ENCODE measurements around the gene ROR2.
A peak's percentile ranks its signal among the peaks of the same experiment; 100 is the strongest.
"Not testable (repeated sequence)": the region's sequence is repeated elsewhere in the genome, so short reads cannot be mapped to it uniquely, and the experiment has no call there.

The ROR2 gene

DNA sequence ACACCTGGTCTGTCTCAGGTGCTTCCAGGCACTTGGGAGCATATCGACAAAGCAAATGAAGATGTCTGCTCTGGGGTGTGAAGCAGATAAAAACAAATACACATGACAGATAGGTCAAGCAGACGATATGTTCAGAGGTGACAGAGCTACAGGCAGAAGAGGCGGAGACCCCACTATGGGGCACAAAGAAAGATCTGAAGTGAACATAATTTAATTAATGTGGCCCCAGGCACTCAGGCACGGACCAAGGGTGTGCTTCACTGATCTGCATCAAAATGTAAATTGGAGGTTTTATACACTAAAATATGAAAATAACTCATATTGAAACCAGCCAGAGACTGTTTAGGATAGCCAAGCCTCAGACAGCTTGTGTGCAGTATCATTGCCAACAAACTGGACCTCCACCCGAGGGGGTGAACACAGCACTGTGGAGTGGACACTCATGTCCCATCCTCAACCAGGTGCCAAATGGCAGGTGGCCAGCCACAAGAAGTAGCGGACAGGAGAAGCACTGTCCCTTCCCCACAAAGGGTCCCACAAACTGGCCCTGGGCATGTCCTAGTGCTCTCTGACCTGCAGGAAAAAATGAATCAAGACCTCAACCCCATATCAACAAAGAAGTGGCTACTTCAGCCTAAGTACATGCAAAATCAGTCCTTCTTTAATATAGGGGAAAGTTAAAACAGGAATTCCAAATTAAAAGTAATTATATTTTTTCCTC lies 29.2 kb downstream of the ROR2 start:
- no peak for DNase-seq

DNA sequence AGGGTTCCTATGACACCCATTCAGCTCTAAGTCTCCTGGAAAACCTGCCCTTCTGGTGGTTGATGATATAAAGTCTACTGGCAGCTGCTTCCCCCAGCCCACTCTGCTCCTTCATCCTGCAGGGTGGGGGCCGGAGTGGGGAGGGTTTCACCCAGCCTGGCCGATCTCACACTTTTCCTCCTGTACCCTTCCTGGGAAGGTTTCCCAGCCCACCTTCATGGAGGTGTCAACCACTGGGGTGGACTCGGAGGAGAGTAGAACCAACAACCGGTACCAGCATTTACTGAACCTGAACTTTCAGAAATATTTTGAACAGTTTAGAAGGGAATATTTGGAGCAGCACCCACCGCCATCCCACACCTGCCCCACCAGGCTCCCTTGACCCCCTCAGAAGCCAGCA lies 30.4 kb downstream of the ROR2 start:
- DNase-seq, result no peak

DNA sequence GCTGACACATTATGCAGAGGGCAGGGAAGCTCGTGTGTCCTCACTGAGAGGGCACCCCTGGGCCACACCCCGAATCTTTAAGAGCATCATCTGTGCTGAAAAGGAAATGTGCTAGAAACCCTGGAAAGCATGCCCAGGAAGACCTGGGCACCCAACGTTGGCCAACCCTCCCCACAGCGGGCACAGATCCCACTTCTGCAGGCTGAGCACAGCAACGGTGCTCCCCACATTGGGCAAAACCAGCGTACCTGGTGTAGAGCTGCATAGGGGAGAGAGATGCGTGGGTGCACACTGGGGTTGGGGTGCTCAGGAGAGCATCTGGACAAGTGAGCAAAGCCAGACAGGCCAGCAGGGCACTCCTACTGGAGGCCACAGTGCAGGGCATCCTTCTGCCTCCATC lies 32.6 kb downstream of the ROR2 start:
- DNase-seq, result no peak

DNA sequence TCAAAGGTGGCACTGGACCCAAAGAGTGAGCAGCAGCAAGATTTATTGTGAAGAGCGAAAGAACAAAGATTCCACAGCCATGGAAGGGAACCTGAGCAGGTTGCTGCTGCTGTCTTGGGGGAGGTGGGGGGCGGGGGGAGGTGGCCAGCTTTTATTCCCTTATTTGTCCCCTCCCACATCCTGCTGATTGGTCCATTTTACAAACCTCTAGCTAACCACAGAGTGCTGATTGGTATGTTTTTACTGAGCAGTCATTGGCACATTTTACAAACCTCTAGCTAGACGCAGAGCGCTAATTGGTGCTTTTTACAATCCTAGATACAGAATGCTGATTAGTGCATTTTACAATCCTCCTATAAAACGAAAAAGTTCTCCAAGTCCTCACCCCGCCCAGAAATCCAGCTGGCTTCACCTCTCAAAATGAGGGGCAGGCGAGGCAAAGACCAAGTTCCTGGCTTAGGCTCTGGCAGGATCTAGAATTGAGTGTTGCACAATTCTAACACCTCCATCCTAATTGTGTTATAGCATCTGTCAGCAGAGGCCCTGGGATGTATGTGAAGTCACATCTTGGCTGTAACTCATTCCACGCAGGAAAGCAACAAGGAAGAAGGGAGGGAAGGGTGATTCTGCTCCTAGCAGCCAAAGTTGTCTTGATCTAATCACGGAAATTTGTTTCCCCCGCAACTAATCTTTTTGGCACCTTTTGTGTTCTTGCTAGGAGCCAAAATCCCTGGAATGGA lies 34.3 kb downstream of the ROR2 start:
- DNase-seq, result no peak

DNA sequence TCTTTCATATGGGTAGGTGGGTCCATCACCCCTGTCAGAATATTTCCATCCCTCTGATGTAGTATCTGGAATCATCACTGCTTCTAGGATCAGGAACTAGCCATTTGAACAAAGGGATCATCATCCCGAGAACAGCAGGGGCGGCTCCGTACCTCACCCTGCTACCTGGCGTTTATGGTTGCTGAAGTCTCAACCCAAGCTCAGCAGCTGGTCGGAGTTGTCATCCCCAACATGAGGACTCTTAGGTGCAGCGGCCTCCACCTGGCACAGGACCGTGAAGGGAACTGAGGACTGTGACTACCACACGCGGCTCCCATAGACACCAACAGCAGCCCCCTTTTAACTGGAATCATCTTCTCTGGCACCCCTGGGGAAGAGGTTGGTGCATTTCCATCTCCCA lies 35.1 kb downstream of the ROR2 start:
- no peak for DNase-seq

DNA sequence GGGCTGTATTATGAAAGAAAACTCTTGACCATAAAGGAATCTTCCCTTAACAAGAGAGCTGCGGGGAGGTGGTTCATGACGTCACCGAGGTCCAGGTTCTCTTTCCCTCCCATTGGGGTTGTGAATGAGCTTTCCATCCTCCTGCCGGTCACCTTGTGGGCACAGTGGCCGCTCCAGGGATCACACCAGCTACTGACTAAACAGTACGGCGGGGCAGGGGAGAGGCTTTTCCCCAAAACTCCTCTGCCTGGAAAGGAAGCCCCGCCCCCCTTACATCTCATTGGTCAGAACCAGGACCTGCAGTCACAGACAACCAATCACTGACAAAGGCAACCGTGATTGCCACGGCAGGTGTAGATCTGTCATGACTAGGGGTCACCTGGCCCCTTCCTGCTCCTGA lies 35.6 kb downstream of the ROR2 start:
- DNase-seq, result no peak

DNA sequence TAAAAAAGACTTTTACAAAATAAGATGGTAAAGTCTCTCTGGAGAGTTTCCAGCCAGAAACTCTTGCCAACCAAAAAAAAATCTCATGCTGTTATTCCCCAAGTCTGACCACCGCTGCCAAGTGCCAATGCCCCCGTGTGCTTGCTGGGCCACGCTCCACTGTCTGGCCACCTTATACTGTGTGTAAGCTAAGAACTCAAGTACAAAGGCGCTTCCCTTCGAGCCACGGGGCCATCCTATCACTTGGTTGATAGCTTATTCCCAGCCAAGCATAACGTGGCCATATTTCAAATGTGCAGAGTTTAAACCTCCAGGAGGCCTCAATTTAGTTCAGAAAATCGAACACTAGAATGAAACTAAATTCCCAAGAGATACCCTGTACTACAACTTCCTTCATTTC lies 36.0 kb downstream of the ROR2 start:
- no peak for DNase-seq

DNA sequence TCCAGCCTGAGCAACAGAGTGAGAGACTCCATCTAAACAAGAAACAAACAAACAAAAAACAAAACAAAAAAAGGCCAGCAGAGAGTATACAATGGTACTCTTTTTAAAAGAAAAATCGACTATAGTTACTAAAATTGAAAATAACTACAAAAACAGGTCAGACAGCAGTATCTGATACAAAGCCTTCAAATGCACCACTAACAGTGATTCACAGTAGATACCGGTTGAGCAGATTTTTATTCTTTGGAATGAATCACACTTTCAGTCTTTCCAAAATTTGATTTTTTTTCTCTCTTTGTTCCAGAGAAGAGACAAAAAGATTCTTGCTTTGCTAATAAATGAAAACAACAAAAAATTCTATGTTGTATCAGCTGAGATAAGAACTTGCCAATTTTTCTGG lies 36.9 kb downstream of the ROR2 start:
- no peak for DNase-seq

DNA sequence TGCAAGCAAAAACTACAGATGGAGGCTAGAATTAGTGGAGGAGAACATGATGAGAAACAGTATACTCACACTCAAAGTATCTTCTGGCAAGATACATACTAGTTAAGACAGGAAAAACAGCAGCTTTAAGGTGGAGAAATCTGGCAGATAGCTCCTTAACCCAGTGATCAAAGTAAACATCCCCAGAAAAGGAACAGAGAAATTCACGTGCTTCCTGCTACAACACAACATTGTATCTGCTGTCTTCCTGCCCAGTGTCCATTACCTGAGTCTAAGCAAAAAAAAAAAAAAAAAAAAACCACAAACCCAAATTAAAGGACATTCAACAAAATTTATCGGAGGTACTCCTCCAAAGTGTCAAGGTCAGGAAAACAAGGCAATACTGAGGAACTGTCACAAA lies 38.4 kb downstream of the ROR2 start:
- DNase-seq, result no peak

DNA sequence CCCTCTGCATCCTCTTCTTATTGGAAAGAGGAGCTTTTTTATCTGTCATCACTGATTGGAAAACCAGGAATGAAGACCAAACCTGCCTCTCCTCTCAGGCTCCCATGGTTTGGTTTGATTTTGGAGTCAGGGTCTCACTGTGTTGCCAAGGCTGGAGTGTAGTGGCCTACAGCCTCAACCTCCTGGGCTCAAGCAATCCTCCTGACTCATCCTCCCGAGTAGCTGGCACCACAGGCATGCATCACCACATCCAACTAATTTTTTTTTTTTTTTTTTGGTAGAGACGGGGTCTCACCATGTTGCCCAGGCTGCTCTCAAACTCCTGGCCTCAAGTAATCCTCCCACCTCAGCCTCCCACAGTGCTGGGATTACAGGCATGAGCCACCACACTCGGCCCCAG lies 40.8 kb downstream of the ROR2 start:
- not testable (repeated sequence) for DNase-seq

DNA sequence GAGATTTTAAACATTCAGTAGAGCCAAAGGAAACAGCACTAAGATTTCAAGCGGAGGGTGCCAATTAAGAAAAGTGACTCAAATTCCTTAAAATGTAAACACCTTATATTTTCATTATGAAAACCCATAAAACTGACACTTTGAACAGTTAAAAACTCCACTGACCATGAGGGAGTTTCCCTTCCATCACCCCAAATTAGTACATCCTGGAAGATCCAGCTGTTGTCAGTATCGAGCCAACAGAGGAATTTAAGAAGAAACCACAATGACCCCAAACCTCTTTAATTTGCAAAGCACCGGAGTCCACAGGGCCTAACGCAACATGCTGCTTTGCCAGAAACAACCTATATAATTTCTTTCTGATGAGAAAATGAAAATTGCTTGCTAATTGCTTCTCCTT lies 41.3 kb downstream of the ROR2 start:
- no peak for DNase-seq

DNA sequence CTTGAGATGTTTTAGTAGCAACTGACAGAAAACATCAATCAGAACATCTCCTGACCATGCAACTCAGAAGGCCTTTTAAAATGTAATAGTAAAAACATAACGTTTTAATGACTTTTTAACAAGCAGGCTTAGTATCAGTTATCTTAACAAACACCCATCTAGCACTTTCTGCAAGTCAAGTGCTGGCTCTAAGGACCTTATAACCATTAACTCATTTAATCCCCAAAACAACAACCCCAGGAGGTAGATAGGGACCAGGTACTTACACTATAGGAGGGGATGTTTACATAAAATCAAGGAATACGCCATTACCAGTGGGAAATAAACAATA lies 41.8 kb downstream of the ROR2 start:
- no peak for DNase-seq

DNA sequence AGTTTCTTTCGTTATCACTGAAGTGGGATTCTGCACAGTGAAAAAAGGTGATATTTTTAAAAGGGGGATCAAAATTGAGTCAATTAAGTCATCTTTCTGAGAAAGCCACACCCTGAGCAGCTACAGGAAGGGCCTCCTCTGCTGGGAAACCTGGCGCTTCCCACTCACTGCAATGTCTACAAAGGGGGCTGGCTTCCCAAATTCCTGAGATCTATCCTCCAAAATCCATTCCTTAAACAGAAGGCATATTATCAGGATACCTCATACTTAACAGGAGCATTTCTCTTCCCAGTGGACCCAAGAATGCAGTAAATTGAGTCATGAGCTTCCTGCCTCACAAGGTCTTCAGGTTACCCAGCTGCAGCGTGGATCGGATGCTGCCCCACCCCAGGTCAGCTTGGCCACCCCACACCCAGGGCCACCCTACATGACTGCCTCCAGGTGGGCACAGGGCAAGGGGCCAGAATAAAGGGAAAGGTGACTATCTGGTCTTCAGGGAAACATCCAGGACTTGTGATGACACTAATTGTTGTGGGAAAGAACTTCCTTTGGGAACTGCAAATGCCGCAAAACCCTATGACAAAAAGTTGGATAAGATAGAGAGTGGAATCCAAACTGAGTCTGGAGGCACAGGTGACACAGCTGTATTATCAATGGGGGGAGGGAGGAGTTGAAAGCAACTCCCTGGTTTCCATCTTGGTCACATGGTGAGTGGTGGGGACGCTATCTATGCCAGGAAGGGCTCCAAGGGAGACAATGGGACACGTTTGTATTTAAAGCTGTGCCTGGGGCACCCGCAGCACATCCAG lies 42.3 kb downstream of the ROR2 start:
- DNase-seq, result no peak

DNA sequence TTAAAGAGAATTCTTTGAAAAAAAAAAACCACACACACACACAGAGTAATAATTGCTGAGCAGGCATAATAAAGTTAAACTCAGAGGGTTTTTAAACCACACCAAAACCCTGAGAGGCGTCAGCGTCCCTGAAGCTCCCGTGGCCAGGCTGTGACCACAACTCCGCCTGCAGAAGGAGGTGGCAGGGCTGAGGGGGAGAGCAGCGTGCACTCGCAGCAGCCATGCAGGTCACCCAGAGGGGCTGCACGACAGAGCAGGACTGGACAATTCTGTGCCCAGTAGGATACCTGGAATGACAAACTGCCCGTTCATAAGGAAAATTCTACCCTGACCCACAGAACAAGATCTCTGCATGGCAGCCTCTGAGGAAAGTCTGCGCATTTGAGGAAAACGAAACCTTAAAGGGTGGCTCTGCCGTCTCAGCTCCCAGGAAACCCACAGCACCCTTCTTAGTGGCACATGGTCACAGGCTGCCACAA lies 44.0 kb downstream of the ROR2 start:
- DNase-seq, result peak; percentile 30

DNA sequence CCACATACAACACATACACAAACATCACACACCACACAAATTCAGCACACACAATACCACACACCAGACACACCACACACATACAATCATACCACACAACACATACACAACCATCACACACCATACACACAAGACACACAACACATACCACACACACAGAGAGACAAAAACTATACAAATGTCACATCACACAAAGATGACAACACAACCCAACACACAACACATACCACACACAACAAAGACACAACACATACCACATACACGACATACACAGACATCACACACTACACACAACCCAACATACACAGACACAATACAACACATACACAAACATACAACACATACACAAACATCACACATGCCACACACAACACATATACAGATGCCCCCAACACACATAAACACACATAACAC lies 44.8 kb downstream of the ROR2 start:
- DNase-seq, result no peak

DNA sequence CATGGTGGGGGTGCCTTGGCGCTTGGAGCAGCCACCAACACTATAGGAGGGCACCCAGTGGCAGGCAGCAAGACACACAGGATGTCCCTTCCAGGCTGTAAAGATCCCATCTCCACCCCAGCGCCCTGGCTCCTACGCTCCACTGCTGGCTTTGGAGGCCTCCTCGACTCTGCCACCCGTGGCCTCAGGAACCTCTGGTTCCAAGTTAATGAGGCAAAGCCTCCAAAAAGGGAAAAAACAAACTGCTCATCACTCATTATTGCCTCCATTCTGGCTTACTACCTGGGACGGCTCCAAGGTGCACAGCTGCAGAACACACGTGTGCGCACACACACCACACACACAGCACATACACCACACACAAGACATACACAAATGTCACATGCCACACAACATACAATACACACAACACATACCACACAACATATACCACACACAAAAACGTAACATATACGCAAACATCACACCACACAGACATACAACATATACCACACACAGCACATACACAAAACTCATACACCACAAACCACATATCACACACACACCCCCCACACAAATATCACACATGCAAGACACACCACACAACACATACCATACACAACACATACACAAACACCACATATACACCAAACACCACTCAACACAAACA lies 45.3 kb downstream of the ROR2 start:
- DNase-seq, result no peak

DNA sequence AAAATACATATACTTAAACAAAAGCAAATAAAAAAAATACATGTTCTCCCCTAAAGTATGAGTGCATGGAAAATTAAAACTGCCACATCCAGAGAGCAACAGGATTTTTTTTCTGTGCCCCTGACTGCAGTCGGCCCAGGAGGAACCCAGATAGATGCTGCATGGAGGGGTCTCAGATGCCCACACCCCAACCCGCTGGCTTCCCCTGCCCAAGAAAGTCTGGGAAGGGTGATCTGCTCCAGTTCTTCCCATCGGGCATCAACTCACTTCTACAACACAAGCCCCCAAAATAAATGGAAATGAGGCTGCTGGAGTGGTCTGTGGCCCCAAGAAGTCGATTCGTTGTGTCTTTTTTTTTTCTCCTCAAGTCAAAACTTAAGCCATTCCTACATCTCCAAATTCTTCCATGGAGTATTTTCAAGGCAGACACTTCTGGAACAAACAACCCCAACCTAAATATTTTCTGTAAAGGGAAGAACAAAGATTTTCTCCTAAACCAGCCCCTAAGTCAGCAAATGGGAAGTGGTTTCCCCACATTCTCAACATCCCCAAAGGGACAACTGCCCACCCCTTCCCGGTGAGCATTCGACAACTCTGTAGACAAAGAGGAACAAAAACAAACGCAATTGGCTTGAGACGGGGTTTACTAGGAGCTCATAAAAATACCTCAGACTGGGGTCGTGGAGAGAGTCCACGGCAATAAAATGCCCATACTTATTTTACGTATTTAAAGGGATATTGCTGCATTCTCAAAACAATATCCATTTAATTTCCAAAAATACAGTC lies 46.7 kb downstream of the ROR2 start:
- no peak for DNase-seq

DNA sequence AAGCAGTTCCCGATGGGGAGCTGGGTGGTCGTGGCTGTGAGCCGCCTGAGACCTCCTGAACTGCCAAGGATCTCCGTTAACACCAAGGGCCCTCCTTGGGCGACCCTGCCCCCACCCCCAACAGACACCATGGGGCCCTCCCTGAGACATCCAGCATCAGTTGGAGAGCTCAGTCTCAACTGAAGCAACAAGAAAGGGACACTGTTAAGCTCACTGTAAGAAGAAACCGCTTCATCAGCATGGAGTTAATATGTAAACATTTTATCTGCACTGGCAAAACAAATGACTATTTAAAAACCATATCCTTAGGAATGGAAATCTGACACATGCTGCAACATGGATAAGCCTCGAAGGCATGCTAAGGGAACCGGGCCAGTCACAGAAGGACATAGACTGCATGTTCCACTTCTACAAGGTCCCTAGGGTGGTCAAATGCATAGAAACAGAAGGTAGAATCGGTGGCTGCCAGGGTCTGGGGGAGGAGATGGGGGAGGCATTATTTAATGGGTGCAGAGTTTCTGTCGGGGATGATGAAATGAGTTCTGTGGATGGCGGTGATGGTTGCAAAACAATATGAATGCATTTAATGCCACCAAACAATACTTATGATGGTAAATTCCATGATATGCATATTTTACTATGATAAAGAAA lies 47.4 kb downstream of the ROR2 start:
- DNase-seq, result no peak

DNA sequence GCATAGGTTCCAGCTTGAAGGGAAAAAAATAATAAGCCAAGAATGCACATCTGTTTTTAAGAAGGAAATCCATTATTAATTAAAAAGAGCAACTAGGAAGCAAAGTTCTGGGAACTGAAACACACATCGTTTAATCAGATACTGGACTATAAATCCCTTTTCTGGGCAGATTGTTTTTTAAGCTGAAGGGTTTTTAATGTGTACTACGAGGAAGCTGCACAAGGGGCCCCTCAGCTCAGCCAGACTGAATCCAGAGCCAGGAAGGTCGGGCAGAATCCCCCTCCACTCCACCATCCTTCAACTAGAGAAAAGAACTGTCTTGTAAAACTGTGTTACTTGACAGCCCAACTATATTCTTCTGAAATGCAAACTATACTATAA lies 49.2 kb downstream of the ROR2 start:
- DNase-seq, result no peak

DNA sequence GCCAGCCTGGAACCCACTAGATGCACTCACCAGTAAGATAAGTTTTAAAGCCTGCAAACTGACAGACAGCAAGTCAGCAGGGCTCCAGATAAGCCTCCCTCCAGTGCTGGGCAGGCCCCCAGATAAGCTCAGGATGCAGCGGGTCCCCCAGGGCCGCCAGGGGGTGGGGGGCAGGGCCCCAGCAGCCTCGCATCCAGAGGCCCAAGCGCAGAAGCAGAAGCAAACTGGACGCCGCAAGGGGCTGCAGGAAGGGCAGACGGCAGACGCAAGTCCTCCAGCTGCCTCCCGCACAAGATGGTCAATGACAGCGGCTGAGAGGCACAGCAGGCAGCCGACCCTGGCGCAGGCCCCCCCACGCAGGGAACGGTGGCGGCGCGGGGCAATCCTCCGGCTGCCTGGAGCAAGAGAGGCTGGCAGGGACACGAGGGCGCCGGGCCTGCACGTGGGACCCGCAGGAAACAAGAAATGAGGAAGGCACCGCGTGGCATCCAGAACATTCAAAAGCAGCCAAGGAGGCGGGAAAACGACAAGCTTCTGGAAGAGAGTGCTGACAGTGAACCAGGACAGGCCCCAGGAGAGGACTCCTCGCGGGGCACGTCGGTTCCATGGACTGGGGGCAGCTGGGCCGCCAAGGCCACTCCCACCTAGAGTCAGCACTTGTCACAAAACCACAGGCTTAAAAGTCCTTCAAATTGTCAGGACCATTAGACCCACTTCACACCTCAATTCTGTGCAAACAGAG lies 49.8 kb downstream of the ROR2 start:
- no peak for DNase-seq

DNA sequence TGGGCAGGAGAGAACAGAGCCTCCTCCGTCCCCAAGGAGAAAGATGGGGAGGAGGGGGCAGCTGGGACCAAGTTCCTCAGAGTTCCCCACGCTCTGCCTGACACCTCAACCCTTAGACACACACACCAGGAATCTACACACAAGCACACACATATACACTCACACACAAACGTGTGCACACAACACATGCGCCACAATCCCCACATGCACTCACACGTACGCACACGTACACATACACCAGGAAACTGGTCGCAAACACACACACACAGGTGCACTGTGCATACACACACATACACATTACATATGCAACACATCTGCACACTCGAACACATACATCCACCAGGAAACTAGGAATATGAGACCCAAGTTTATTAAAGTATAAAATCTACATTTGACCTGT lies 50.4 kb downstream of the ROR2 start:
- no peak for DNase-seq

DNA sequence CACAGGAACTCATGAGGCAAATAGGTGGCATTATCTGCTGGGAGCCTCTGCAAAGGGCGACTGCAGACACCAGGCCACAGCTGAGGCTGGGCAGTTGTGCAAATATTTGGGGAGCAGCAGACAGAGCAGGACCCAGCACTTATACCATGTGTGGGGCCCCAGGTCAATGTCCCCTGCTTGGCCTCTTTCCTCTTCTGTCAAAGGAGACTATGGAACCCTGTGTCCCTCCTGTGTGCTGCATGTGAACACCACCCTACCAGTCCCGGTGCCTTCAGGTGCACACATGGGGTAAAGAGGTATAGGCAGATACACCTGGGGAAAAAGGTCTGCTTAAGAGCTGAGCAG lies 50.8 kb downstream of the ROR2 start:
- DNase-seq, result no peak
